ENCODE results near the gene IGSF5. TPM values are rescaled to one million over a fixed set of nuclear protein-coding genes. Genes with fewer than 3 reads are reported as not detected.

IGSF5 gene
- total RNA-seq, 6 experiments from 2014 or later, result not detected

GRCh38 chr21:39825250-39825649, 80.3 kb downstream of the IGSF5 start:
- intact Hi-C loops (cut with DNase I), result no loop called here
- H3K27ac ChIP-seq, result no peak overlapping the region
- ATAC-seq (no peak), DNase-seq (no peak)
- no peak for TF ChIP-seq POLR2A (IDR thresholded peaks at IDR 0.05)
- TF ChIP-seq, protein P1, sequence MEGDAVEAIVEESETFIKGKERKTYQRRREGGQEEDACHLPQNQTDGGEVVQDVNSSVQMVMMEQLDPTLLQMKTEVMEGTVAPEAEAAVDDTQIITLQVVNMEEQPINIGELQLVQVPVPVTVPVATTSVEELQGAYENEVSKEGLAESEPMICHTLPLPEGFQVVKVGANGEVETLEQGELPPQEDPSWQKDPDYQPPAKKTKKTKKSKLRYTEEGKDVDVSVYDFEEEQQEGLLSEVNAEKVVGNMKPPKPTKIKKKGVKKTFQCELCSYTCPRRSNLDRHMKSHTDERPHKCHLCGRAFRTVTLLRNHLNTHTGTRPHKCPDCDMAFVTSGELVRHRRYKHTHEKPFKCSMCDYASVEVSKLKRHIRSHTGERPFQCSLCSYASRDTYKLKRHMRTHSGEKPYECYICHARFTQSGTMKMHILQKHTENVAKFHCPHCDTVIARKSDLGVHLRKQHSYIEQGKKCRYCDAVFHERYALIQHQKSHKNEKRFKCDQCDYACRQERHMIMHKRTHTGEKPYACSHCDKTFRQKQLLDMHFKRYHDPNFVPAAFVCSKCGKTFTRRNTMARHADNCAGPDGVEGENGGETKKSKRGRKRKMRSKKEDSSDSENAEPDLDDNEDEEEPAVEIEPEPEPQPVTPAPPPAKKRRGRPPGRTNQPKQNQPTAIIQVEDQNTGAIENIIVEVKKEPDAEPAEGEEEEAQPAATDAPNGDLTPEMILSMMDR (IDR thresholded peaks at IDR 0.05), result no peak
- 43% methylated on average over 1 of the region's 1 CpG for WGBS (ENCODE audit: insufficient coverage, low coverage, low lambda C conversion rate, missing lambda C conversion rate)
- H3K4me3 ChIP-seq, result no peak overlapping the region
- H3K27me3 ChIP-seq, result no peaks in the 10 kb centered on the region
- H3K4me1 ChIP-seq, result no peaks in the 10 kb centered on the region
- no peaks in the 10 kb centered on the region for H3K36me3 ChIP-seq
- H3K9me3 ChIP-seq, result no peaks in the 10 kb centered on the region

DNA sequence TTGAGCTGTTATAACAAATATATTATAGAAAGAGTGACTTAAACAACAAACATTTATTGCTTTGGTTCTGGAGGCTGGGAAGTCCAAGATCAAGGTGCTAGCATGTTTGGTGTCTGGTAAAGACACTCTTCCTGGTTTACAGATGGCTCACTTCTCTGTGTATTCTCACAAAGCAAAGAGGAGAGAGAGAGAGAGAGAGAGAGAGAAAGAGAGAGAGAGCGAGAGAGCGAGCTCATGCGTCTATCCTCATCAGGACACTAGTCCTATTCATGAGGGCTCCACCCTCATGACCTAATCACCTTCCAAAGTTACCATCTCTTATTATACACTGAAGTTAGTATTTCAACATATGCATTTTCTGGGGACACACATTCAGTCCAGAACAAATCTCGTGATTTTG, 89.6 kb downstream of the IGSF5 start:
- intact Hi-C loops (cut with DNase I), result no loop called here
- Histone ChIP-seq H3K4me1 (no peaks in the 10 kb centered on the region), H3K27ac (no peak overlapping the region), H3K9me3 (no peaks in the 10 kb centered on the region), H3K36me3 (no peaks in the 10 kb centered on the region), H3K27me3 (no peaks in the 10 kb centered on the region), H3K4me3 (no peak overlapping the region)
- WGBS (ENCODE audit: insufficient coverage, low coverage, low lambda C conversion rate, missing lambda C conversion rate), result 26% methylated on average over 4 of the region's 4 CpGs
- no peak for ATAC-seq
- no peak for TF ChIP-seq POLR2A (IDR thresholded peaks at IDR 0.05)
- TF ChIP-seq, protein P1 (IDR thresholded peaks at IDR 0.05), result no peak
- no peak for DNase-seq

DNA sequence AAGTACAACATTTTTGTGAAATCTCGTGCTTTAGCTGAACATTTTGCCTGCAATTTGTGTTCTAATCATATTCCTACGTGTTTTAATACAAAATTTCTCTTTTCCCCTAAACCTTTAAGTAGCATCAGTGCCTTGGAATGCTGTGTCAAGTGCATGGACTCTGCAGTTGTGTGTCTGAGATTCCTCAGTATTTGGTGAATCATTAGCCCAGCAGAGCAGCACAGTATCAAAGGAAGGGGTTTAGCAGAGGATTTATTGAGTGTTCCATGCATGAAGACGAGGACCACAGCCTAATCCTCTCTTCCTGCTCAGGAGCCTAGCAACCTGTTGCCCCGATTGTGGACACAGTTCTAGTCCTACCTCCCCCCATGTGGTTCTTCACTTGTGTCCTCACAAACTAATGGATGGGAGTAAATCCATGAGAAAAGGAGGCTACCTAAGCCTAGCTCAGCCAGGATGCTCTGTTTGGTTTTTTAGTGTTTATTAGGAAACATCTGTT, 92.9 kb downstream of the IGSF5 start:
- 24% methylated on average over 4 of the region's 4 CpGs for WGBS (ENCODE audit: insufficient coverage, low coverage, low lambda C conversion rate, missing lambda C conversion rate)
- H3K36me3 ChIP-seq, result no peaks in the 10 kb centered on the region
- no peaks in the 10 kb centered on the region for H3K9me3 ChIP-seq
- intact Hi-C loops (cut with DNase I), result no loop called here
- H3K27ac ChIP-seq, result no peak overlapping the region
- H3K4me3 ChIP-seq, result no peak overlapping the region
- ATAC-seq, result no peak
- no peaks in the 10 kb centered on the region for H3K27me3 ChIP-seq
- H3K4me1 ChIP-seq, result no peaks in the 10 kb centered on the region
- DNase-seq, result no peak
- TF ChIP-seq POLR2A (IDR thresholded peaks at IDR 0.05), result no peak
- TF ChIP-seq, protein P1 (IDR thresholded peaks at IDR 0.05), result no peak

- Histone ChIP-seq H3K9me3 (no peaks in the 10 kb centered on the region), H3K4me1 (no peaks in the 10 kb centered on the region), H3K4me3 (no peak overlapping the region), H3K27me3 (no peaks in the 10 kb centered on the region), H3K27ac (no peak overlapping the region), H3K36me3 (no peaks in the 10 kb centered on the region)
- TF ChIP-seq, protein P1 (IDR thresholded peaks at IDR 0.05), result no peak
- no peak for TF ChIP-seq POLR2A (IDR thresholded peaks at IDR 0.05)
- ATAC-seq, result no peak
- intact Hi-C loops (cut with DNase I), result no loop called here
- DNase-seq, result no peak
- WGBS (ENCODE audit: insufficient coverage, low coverage, low lambda C conversion rate, missing lambda C conversion rate), result 43% methylated on average over 10 of the region's 22 CpGs
Measured at GRCh38 chr21:39840373-39841097, 95.6 kb downstream of the IGSF5 start.
